ENCODE measurements around the gene CSNK2B. TPM values are rescaled to one million over a fixed set of nuclear protein-coding genes. Genes with fewer than 3 reads are reported as not detected.

The CSNK2B gene
- total and polyA plus RNA-seq, 9 of the 15 experiments (the other 6 are each of a cell fraction or from before 2014, with no cell fraction given) = 120 to 1,126 (median 529) TPM

DNA sequence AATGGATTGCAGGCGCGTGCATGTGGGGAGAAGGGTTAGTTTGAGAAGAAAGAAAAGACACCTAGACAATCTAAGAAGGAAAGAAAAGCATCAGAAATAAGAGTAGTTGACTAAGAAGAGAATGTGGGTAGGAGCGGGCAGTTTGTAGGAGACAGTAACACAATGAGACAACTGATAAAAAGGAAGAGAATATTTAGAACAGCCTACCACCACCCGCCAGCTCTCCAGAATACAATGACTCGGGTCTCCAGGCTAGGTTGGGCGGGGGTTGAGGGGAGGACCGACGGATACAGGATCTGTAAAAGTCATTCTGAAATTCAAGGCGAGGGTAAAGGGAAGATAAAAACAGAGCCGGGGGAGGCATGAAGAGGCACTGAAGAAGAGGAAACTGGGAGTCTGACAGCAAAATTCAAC, 36.5 kb downstream of the CSNK2B start (continued):
- TF ChIP-seq, protein P1, sequence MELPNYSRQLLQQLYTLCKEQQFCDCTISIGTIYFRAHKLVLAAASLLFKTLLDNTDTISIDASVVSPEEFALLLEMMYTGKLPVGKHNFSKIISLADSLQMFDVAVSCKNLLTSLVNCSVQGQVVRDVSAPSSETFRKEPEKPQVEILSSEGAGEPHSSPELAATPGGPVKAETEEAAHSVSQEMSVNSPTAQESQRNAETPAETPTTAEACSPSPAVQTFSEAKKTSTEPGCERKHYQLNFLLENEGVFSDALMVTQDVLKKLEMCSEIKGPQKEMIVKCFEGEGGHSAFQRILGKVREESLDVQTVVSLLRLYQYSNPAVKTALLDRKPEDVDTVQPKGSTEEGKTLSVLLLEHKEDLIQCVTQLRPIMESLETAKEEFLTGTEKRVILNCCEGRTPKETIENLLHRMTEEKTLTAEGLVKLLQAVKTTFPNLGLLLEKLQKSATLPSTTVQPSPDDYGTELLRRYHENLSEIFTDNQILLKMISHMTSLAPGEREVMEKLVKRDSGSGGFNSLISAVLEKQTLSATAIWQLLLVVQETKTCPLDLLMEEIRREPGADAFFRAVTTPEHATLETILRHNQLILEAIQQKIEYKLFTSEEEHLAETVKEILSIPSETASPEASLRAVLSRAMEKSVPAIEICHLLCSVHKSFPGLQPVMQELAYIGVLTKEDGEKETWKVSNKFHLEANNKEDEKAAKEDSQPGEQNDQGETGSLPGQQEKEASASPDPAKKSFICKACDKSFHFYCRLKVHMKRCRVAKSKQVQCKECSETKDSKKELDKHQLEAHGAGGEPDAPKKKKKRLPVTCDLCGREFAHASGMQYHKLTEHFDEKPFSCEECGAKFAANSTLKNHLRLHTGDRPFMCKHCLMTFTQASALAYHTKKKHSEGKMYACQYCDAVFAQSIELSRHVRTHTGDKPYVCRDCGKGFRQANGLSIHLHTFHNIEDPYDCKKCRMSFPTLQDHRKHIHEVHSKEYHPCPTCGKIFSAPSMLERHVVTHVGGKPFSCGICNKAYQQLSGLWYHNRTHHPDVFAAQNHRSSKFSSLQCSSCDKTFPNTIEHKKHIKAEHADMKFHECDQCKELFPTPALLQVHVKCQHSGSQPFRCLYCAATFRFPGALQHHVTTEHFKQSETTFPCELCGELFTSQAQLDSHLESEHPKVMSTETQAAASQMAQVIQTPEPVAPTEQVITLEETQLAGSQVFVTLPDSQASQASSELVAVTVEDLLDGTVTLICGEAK (IDR thresholded peaks at IDR 0.05) = peak; percentile 67
- TF ChIP-seq, protein P1 (CRISPR knock-in tag; IDR thresholded peaks at IDR 0.05) = no peak
- TF ChIP-seq C11orf30 (IDR thresholded peaks at IDR 0.05; ENCODE audit: low read depth) (0 out of 2 replicates have a peak, but pooled peaks have one; percentile 4), PRPF4 (IDR thresholded peaks at IDR 0.05; ENCODE audit: insufficient read depth, low read depth, low read length, poor library complexity, severe bottlenecking) (no peak), ZNF3 (CRISPR knock-in tag; IDR thresholded peaks at IDR 0.05) (no peak)
- TF ChIP-seq, protein P2, sequence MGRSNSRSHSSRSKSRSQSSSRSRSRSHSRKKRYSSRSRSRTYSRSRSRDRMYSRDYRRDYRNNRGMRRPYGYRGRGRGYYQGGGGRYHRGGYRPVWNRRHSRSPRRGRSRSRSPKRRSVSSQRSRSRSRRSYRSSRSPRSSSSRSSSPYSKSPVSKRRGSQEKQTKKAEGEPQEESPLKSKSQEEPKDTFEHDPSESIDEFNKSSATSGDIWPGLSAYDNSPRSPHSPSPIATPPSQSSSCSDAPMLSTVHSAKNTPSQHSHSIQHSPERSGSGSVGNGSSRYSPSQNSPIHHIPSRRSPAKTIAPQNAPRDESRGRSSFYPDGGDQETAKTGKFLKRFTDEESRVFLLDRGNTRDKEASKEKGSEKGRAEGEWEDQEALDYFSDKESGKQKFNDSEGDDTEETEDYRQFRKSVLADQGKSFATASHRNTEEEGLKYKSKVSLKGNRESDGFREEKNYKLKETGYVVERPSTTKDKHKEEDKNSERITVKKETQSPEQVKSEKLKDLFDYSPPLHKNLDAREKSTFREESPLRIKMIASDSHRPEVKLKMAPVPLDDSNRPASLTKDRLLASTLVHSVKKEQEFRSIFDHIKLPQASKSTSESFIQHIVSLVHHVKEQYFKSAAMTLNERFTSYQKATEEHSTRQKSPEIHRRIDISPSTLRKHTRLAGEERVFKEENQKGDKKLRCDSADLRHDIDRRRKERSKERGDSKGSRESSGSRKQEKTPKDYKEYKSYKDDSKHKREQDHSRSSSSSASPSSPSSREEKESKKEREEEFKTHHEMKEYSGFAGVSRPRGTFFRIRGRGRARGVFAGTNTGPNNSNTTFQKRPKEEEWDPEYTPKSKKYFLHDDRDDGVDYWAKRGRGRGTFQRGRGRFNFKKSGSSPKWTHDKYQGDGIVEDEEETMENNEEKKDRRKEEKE (IDR thresholded peaks at IDR 0.05; ENCODE audit: borderline replicate concordance in 1 of 2, control insufficient read depth in 1 of 2, low read depth in 2 of 2, low read length in 1 of 2) = no peak
- TF ChIP-seq, protein P3, sequence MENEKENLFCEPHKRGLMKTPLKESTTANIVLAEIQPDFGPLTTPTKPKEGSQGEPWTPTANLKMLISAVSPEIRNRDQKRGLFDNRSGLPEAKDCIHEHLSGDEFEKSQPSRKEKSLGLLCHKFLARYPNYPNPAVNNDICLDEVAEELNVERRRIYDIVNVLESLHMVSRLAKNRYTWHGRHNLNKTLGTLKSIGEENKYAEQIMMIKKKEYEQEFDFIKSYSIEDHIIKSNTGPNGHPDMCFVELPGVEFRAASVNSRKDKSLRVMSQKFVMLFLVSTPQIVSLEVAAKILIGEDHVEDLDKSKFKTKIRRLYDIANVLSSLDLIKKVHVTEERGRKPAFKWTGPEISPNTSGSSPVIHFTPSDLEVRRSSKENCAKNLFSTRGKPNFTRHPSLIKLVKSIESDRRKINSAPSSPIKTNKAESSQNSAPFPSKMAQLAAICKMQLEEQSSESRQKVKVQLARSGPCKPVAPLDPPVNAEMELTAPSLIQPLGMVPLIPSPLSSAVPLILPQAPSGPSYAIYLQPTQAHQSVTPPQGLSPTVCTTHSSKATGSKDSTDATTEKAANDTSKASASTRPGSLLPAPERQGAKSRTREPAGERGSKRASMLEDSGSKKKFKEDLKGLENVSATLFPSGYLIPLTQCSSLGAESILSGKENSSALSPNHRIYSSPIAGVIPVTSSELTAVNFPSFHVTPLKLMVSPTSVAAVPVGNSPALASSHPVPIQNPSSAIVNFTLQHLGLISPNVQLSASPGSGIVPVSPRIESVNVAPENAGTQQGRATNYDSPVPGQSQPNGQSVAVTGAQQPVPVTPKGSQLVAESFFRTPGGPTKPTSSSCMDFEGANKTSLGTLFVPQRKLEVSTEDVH (IDR thresholded peaks at IDR 0.05; ENCODE audit: low read depth, partially characterized antibody) = peak; percentile 47
- TF ChIP-seq, protein P4, sequence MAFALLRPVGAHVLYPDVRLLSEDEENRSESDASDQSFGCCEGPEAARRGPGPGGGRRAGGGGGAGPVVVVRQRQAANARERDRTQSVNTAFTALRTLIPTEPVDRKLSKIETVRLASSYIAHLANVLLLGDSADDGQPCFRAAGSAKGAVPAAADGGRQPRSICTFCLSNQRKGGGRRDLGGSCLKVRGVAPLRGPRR (CRISPR knock-in tag; IDR thresholded peaks at IDR 0.05) = no peak; the same call in 1 of the 2 replicates
